ENCODE data around the gene GSX1.

DNA sequence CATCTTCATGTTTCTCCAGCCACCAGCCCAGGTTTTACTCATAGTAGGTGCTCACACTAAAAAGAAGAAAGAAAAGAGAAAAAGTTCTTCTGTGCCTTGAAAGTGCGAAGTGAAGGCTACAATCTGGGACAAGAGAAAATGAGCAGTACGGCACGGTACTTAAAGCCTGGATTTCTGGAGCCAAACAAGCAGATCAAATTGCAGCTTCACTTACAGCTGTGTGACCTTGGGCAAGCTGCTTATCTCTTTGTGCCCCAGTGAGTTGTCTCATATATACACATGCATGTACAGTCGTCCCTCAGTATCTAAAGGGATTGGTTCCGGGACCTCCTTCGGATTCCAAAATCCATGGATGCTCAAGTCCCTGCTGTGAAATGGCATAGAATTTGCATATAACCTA lies 41.8 kb downstream of the GSX1 start:
- no peak for TF ChIP-seq GATA3 (IDR thresholded peaks at IDR 0.05; ENCODE audit: low read depth, low read length)
- TF ChIP-seq GATA2 (IDR thresholded peaks at IDR 0.05; ENCODE audit: low read depth, low read length) = no peak

All from SH-SY5Y (cell line).